ENCODE data around the gene KCTD11.

KCTD11 gene

GRCh38 chr17:7351665-7352502 is at the start of gene KCTD11:
TSS of gene KCTD11 (plus strand) at chr17:7352162.
- peak; percentile 73 for ATAC-seq
- no peak for TF ChIP-seq PATZ1 (CRISPR knock-in tag; IDR thresholded peaks at IDR 0.05; ENCODE audit: borderline replicate concordance)
- TF ChIP-seq ZFP3 (CRISPR knock-in tag; IDR thresholded peaks at IDR 0.05), result 0 out of 2 replicates have a peak, but pooled peaks have one; percentile 45

GRCh38 chr17:7304179-7304578 is 47.8 kb upstream of the KCTD11 start:
- no peak for TF ChIP-seq TOX (CRISPR knock-in tag; IDR thresholded peaks at IDR 0.05; ENCODE audit: borderline replicate concordance)
- TF ChIP-seq ZNF8 (CRISPR knock-in tag; IDR thresholded peaks at IDR 0.05), result peak; percentile 77; the same call in 1 of the 2 replicates
- ATAC-seq, result no peak

GRCh38 chr17:7306911-7307685 is 44.9 kb upstream of the KCTD11 start, which contains the start of gene EIF5A:
TSS of gene EIF5A (plus strand) at chr17:7307628. CDS start at chr17:7309636, 2,008 bp downstream.
- ATAC-seq, result peak; percentile 85

GRCh38 chr17:7307686-7308624 is 44.0 kb upstream of the KCTD11 start:
- peak; percentile 3; the same call in 1 of the 3 replicates for ATAC-seq
- TF ChIP-seq OSR1 (CRISPR knock-in tag; IDR thresholded peaks at IDR 0.05) (no peak), ISL1 (CRISPR knock-in tag; IDR thresholded peaks at IDR 0.05) (no peak), BACH2 (CRISPR knock-in tag; IDR thresholded peaks at IDR 0.05; ENCODE audit: borderline replicate concordance) (no peak), ZNF565 (CRISPR knock-in tag; conservative IDR thresholded peaks at IDR 0.05; ENCODE audit: low read depth) (no peak), GLIS3 (CRISPR knock-in tag; IDR thresholded peaks at IDR 0.05) (no peak), ZC3H10 (CRISPR knock-in tag; IDR thresholded peaks at IDR 0.05) (no peak), CSRNP3 (CRISPR knock-in tag; IDR thresholded peaks at IDR 0.05) (no peak), ZNF70 (CRISPR knock-in tag; IDR thresholded peaks at IDR 0.05) (no peak), CREB5 (CRISPR knock-in tag; IDR thresholded peaks at IDR 0.05; ENCODE audit: low read depth) (no peak), PPARA (CRISPR knock-in tag; IDR thresholded peaks at IDR 0.05; ENCODE audit: borderline replicate concordance) (no peak), TSHZ2 (CRISPR knock-in tag; IDR thresholded peaks at IDR 0.05) (no peak)

More at GRCh38 chr17:7306911-7307685, 44.9 kb upstream of the KCTD11 start, which contains the start of gene EIF5A:
- TF ChIP-seq PPARA (CRISPR knock-in tag; IDR thresholded peaks at IDR 0.05; ENCODE audit: borderline replicate concordance), result no peak
- TF ChIP-seq TOX (CRISPR knock-in tag; IDR thresholded peaks at IDR 0.05; ENCODE audit: borderline replicate concordance), result no peak
- no peak for TF ChIP-seq CSDC2 (CRISPR knock-in tag; IDR thresholded peaks at IDR 0.05)
- no peak for TF ChIP-seq ZNF70 (CRISPR knock-in tag; IDR thresholded peaks at IDR 0.05)
- no peak for TF ChIP-seq ZFP30 (CRISPR knock-in tag; IDR thresholded peaks at IDR 0.05)
- no peak for TF ChIP-seq ESRRG (CRISPR knock-in tag; IDR thresholded peaks at IDR 0.05)
- TF ChIP-seq BACH2 (CRISPR knock-in tag; IDR thresholded peaks at IDR 0.05; ENCODE audit: borderline replicate concordance), result no peak
- no peak for TF ChIP-seq TSHZ2 (CRISPR knock-in tag; IDR thresholded peaks at IDR 0.05)
